NCI-H1694 treated with DMSO at 0.1 percent for 48 hours (cell line): Measurements from ENCODE around the gene STX5.
"Not testable (repeated sequence)": the region's sequence is repeated elsewhere in the genome, so short reads cannot be mapped to it uniquely, and the experiment has no call there.

Source experiments
- DNase-seq: peaks from one replicate; lab custom pipeline; 2025; lab: John Stamatoyannopoulos, UW

Gene STX5

GRCh38 chr11:62828130-62828529 is 3.7 kb downstream of the STX5 start:
- not testable (repeated sequence) for DNase-seq

DNA sequence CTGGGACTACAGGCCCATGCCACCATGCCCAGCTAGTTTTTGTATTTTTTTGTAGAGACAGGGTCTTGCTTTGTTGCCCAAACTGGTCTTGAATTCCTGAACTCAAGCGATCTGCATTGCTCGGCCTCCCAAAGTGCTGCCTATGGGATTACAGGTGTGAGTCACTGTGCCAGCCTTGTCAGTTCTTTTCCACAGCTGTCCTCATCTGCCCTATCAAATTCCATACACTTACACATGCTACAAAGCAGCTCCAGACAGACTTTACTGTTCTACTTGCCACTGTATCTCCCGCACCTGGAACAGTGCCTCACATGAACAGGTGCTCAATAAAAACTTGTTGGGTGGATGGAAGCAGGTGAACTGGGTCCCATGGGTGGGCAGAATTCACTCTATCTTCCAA is 8.2 kb downstream of the STX5 start:
- no peak for DNase-seq

GRCh38 chr11:62817129-62817528 is 14.7 kb downstream of the STX5 start:
- no peak for DNase-seq

GRCh38 chr11:62816557-62816956 is 15.3 kb downstream of the STX5 start:
- no peak for DNase-seq

- no peak for DNase-seq
Observed at GRCh38 chr11:62811659-62812058, 20.2 kb downstream of the STX5 start.

GRCh38 chr11:62810748-62811147 is 21.1 kb downstream of the STX5 start:
- DNase-seq, result no peak

- no peak for DNase-seq
Observed at GRCh38 chr11:62806611-62807121, 25.2 kb downstream of the STX5 start.

- no peak for DNase-seq
Observed at GRCh38 chr11:62805961-62806441, 25.9 kb downstream of the STX5 start.

DNA sequence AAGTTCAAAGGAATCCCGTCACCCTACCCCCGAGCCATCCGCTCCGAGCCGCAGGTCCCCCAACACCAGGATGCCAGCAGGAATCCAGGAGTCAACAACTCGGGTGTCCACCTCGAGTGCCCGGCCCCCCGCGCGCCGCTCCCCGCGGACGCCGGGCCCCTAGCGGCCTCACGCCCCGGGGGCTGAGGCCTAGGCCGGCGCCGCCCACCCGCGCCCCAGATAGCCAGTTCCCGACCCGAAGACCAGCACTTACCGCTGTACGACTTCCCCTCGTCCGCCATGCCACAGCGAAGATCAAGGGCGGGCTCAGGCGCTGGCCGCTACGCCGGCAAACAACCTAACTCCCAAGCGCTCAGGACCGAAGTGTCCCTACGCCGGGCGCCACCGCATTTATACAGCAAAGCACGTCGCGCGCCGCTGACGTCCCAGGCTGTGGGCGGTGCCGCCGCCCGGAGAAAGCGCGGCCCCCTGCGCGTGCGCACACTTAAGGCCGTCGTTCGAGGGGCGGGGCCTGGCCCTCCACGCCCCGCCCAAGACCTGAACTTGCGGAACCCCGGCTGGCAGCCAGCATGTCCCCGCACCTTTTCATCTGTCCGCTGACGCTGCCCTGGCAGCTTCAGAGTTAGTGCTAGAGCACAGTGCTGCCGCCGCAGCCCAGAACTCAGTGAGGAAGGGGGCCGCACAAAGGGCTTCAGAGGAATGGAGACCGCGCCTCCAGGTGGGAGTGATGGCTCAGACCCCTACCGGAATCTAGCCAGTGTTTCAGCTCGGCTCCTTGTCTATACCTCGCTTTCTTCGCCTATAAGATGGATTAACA is 26.6 kb downstream of the STX5 start, which contains the start of gene NXF1:
Gene NXF1 (minus strand): TSS at position 365 of the 817 bp plus-strand sequence. CDS start 84 bp downstream, at position 281.
- DNase-seq, result peak; percentile 77

GRCh38 chr11:62804310-62805075 is 27.4 kb downstream of the STX5 start:
- no peak for DNase-seq

DNA sequence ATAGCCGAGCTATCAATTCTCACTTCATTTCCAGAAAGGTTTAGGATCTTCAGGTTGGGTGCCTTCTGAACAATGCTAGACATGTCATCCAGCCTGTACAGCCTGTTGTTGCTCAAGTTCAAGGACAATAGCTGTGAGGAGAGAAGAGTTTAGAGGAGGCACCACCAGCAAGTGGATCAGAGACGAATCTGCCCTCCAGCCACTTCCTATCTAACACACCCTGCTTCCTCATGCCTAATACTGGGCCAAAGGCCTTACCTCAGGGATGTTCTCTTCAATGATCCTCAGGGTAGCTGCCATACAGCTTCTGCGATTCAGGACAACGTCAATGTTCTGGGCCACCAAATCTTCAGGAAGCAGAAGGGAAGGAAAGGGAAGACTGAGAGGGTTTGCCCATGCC is 30.8 kb downstream of the STX5 start:
- DNase-seq, result no peak

DNA sequence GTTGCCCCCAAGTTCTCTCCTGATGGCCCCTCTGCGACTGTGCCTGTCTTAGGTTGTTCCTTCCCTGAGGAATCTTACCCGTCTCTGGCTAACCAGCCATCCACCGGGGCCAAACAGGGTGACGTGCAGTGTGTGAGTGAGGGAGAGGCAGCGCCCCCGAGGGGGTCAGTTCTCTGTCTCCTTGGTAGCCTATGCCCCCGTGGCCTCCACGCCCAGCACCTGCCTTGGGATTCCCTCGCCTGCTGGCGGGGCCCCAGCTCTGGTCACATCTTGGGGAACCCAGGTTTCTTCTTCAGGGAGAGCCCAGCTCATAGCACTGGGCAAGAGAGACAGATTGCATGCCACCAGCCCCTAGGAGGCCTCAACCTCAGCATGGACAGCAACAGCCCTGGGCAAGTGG is 32.4 kb downstream of the STX5 start:
- no peak for DNase-seq

- DNase-seq, result no peak
Observed at GRCh38 chr11:62796281-62796680, 35.6 kb downstream of the STX5 start.

DNA sequence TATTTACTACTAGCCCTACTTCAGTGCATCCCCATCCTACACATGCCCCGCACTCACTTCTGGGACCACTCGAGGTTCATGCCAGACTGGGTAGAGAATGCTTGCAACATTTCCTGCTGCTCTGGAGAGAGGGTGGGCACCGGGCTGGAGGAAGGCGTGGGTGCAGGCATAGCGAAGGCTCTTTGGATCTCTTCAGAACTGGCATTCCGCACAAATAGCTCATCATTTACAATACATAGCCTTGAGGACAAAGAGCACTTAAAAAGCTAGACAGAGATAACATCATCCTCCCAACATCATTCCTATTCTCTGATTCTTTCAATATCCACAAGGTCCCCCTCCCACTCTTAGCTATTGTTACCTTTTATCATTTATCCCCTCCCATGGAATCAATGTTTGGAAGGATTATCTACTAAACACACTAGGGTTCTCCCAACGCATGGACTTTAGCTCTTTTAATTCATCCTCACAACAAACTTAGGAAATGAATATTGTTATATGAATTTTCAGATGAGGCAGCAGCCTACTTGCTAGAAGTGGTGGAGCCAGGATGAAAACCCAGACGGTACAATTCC is 37.6 kb downstream of the STX5 start:
- DNase-seq, result no peak

- no peak for DNase-seq
Observed at GRCh38 chr11:62792202-62792575, 39.7 kb downstream of the STX5 start.

DNA sequence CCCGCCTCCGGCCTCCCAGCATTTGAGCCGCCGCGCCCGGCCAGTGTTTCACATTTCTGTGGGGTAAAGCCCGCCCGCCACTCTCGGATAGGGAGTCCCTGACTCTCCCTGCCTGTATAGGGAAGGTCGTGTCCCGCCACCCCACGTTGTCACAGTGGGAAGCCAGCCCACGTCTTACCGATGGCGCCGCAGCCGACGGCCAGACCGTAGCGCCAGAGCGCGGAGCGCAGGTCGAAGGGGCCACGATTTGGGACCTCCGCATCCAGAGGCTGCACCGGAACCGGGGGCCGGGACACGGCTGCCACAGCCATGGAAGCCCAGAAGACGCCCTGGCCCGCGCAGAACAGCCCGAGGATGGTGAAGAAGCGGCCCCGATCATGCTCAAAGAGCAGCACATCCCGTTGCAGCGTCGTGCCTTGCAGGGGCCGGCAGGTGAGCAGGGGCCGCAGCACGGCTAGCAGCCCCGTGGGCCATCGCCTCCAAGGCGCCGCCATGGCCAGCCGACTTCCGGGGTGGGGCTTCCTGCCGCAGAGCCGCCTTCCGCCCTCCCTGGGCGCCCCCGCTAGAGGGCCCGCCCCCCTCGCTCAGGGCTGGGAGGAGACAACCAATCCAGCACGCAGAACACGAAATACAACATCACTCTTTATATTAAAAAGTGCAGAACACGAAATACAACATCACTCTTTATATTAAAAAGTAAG is 40.2 kb downstream of the STX5 start, which contains the start of gene TMEM223:
Gene TMEM223 (minus strand): TSS at position 506 of the 701 bp plus-strand sequence. CDS start 12 bp downstream, at position 494.
- peak; percentile 43 for DNase-seq

DNA sequence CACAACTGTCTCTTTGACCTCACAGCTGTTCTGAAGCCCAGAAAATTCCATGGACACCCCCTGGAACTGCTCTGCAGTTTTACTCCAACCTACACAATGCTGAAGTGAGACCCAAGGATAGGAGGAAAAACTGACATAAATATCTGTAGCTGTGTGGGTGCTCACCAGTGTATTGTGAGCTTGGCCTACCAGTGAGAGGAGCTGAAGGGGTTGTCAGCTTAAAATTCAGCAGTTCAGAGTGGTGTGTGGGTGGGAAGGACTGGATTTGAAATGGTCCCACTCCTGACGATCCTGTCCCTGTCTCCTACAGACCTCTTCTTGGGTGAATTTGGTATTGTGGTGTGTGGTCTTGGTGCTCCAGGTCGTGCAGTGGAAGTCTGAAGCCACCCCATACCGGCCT is 42.3 kb downstream of the STX5 start:
- no peak for DNase-seq

- no peak for DNase-seq
Observed at GRCh38 chr11:62788991-62789390, 42.9 kb downstream of the STX5 start.

DNA sequence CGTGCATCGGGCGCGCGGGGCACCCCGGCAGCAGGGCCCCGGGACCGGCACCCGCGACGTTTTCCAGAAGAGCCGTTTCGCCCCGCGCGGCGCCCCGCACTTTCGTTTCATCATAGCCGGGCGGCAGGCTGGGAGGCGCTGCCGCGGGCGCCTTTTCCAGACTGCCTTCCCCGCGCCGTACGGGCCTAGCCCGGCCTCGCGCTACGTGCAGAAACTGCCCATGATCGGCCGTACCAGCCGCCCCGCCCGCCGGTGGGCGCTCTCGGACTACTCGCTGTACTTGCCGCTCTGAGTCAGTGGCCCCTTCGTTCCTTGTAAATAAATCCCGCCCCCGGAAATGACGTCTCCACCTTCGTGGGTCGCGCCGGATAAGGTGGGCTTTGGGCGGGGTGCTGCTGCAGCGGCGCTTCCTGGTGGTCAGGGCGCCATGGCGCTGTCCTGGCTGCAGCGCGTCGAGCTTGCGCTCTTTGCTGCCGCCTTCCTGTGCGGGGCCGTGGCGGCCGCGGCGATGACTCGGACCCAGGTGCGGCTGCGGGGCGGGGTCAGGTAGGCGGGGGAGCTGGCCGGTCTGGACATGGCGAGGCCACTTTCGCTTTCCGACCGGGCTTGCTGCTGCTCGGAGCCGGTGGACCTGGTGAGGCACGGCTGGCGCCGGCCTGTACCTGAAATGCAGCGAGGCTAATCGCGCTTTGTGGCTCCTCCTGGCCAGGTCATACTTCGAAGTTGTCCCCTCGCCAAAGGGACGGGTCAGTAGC is 44.7 kb downstream of the STX5 start, which contains the start of gene TMEM179B:
Gene TMEM179B (plus strand): TSS at position 398 of the 755 bp plus-strand sequence. CDS start 30 bp downstream, at position 428.
- peak; percentile 90 for DNase-seq

- DNase-seq, result peak; percentile 50
Observed at GRCh38 chr11:62786318-62787004, 45.4 kb downstream of the STX5 start.
